NCI-H2196 (cell line): ENCODE data around the gene SHCBP1L.
"Not testable (repeated sequence)": the region's sequence is repeated elsewhere in the genome, so short reads cannot be mapped to it uniquely, and the experiment has no call there.

Source experiments
- DNase-seq: peaks from one replicate; lab custom pipeline; 2025; ENCODE audit not compliant: unreplicated experiment; lab: John Stamatoyannopoulos, UW

The SHCBP1L gene

GRCh38 chr1:182965861-182966260, 12.9 kb upstream of the SHCBP1L start:
- no peak for DNase-seq

- no peak for DNase-seq
Observed at GRCh38 chr1:182965096-182965495, 12.1 kb upstream of the SHCBP1L start.

DNA sequence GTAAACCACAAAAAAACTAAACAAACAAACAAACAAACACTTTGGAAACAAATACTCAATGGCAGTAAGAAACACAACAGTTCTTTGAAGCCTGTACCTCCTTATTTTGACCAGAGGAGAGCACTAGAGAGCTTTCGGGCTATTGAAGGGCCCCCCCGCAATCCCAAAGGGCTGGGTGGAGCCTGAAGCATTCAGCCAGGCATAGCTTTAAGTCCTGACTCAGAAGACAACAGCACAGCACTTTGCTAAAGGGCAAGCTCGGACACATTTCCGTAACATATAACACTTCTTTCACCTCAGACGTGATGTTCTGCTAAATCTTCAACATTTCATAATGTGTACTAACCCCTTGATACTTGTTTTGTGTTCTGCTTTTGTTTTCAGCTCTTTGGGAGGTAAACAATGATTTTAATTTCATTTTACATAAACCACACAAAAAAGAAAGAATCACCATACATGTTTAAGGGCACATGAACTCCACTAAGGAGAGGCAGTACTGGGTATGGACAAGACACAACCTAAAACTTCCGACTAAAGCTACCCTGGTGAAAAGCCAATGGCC, 9.7 kb upstream of the SHCBP1L start:
- peak; percentile 81 for DNase-seq

- no peak for DNase-seq
Observed at GRCh38 chr1:182960046-182960445, 7.1 kb upstream of the SHCBP1L start.

DNA sequence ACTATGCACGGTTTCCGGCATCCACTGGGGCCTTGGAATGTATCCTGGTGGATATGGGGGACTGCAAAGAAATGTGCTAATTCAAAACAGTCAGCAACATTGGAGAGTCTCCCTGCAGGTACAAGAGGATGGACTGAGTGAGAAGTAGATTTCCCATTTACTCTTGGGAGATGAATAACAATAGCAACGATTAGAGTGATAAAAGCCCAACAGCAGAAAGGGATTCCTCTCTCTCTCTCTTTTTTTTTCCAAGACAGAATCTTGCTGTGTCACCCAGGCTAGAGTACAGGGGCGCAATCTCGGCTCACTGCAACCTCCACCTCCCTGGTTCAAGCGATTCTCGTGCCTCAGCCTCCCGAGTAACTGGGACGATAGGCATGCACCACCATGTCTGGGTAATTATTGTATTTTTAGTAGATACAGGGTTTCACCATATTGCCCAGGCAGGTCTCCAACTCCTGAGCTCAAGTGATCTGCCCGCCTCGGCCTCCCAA, 5.0 kb upstream of the SHCBP1L start:
- DNase-seq: no peak

- DNase-seq: no peak
Observed at GRCh38 chr1:182956708-182957365, 3.9 kb upstream of the SHCBP1L start.

DNA sequence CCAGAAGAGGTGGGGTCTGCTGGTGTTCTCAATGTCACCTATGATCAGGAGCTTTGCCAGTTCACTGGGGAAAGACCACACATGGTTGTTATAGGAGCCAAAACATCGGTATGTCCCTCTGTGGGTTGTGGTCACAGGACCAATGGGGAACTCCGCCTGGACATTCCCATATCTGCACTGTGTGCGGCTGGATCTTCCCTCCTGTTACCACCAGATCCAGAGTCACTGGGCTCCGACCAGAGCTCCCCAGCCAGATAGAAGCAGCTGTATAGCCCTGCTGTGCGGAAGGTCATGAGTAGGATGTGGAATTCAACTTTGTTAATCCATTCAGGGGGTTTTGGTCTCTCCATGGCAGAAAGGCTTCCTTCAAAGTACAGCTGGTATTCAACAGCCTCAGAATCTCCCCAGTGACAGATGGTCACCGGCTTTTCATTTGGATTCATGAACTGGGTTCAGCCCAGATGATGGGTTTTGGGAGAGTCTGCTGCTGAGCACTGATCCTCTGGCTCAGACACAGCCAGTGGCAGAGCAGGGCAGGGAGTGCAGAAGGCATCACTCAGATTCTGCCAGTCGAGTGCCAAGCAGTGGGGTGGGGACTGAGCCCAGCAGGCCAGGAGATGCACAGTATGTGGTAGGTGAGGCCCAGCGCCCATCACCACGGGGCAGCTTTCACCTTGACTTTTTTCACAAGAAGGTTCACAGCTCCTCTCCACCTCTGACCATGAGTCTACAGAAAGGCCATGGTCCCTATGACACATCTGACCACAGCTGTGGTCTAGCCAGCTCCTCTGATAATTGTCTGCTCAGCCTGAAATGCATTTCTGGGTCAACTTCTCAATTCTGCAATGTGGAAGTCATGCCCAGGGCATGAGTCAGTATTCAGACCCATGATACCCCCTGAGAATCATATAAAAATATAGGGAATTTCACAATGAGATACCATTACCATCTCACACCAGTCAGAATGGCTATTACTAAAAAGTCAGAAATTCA, 2.9 kb upstream of the SHCBP1L start:
- DNase-seq: no peak

- DNase-seq: no peak
Observed at GRCh38 chr1:182953826-182954225, 860 bp upstream of the SHCBP1L start.

- not testable (repeated sequence) for DNase-seq
Observed at GRCh38 chr1:182943336-182943735, 9.6 kb downstream of the SHCBP1L start.

- DNase-seq: not testable (repeated sequence)
Observed at GRCh38 chr1:182942145-182942544, 10.8 kb downstream of the SHCBP1L start.

- DNase-seq: no peak
Observed at GRCh38 chr1:182939413-182939812, 13.6 kb downstream of the SHCBP1L start.

- no peak for DNase-seq
Observed at GRCh38 chr1:182935716-182936115, 17.2 kb downstream of the SHCBP1L start.

DNA sequence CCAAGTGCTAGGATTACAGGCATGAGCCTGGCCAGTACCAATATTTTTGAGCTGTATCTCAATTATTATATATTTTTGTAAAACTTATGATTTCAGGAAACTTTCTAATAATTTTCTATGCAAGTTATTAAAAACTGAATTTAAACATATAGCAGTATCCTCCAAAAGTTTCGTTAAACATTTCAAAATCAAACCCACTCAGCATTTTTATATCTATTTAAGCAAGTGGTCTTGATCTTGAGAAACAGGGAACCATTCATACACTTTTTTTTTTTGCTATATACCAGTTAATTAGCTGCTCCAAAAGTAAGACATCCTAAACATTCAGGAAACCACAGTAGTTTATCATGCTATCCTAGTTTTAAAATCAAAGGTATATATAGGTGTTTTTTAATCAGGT, 22.0 kb downstream of the SHCBP1L start:
- no peak for DNase-seq

- no peak for DNase-seq
Observed at GRCh38 chr1:182927693-182928433, 25.1 kb downstream of the SHCBP1L start.

DNA sequence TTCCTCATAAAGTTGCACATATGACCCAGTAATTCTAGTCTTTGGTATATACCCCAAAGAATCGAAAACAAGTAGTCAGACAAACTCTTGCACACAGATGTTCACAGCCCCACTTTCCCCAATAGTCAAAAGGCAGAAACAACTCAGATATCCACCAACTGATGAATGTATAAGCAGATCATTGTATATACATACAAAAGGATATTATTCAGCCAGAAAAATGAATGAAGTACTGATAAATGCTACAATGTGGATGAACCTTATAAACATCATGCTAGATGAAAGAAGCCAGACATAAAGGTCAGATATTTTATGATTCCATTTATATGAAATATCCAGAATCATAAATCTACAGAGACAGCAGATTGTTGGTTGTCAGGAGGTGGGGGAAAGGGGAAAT, 27.3 kb downstream of the SHCBP1L start:
- DNase-seq: no peak

- DNase-seq: no peak
Observed at GRCh38 chr1:182917378-182917777, 35.6 kb downstream of the SHCBP1L start.

- DNase-seq: no peak
Observed at GRCh38 chr1:182913401-182913800, 39.6 kb downstream of the SHCBP1L start.

- DNase-seq: no peak
Observed at GRCh38 chr1:182910143-182910542, 42.8 kb downstream of the SHCBP1L start.

DNA sequence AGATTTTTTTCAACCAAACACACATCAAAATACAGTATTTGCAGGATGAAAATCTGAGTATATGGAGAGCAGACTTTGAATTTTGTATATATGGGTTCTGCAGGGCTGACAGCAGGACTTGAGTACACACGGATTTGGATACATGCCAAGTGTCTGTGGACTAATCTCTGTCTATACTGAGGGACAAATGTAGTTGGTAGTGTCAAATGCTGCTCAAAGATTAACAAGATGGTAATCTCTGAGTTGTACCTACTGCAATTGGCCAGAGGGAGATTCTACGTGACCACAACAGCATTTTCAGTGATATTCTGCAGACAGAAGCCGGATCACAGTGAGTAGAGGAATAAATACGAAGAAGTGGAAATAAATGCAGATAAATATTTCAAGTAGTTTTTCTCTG, 43.4 kb downstream of the SHCBP1L start:
- no peak for DNase-seq

DNA sequence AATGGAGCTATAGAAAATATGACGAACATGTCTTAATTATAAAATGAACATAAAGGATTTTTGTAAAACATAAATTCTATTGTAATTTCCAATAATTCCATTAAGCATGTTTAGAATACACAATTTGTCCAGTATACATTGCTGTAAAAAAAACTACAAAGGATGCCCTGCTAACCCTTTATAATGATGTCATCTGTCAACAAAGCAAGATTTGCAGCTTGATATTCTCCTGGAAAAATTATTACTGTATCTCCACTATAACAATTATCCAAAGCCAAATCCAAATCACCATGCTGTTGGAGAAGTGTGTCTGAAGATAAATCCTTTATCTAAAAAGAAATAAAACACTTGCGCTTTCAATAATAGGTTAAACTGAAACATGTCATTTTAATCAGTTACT, 47.6 kb downstream of the SHCBP1L start:
- DNase-seq: no peak

DNA sequence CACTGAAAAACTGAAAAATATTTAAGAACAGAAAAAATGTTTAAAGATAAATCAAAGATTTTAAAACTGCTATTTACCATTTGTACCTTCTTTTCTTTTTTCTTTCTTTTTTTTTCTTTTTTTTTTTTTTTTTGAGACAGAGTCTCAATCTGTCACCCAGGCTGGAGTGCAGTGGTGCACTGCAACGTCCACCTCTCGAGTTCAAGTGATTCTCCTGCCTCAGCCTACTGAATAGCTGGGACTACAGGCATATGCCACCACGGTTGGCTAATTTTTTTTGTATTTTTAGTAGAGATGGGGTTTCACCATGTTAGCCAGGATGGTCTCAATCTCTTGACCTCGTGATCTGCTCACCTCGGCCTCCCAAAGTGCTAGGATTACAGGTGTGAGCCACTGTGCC, 51.0 kb downstream of the SHCBP1L start:
- not testable (repeated sequence) for DNase-seq
